Measurements from ENCODE around the gene CCL13.

CCL13 gene

DNA sequence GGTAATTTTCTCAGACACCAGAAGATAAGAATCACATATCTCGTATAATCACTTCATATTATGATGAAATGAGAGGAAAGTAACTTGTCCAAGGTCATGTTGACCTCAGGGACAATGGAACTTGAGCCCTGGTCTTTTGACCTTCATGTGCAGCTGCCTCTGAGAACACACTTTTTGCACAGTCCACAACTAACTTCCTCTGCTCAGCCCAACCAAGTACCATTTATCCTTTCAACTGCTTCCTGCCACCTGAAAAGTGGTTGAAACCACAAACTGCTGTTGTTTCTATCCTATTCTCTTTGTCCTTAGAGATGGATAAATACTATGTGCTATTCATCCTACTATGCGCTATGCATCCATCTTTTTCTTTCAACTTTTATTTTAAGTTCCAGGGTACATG lies 9.1 kb downstream of the CCL13 start:
- Histone ChIP-seq H2BK120ac (ENCODE audit: insufficient read depth, low read length, poor library complexity) (no peak overlapping the region), H3K4me3 (ENCODE audit: low read depth, low read length) (no peak overlapping the region), H3K4me2 (ENCODE audit: low read length) (no peak overlapping the region), H3K4me1 (ENCODE audit: control insufficient read depth in 1 of 2, insufficient read depth in 2 of 2, low read length in 2 of 2) (peaks cover 0 to 2% of the 10 kb centered on the region in 2 experiments), H4K12ac (ENCODE audit: low read depth, low read length) (no peak overlapping the region), H2AK5ac (ENCODE audit: low read length) (no peak overlapping the region), H2BK12ac (ENCODE audit: low read length) (no peak overlapping the region), H3K14ac (ENCODE audit: low read length) (no peak overlapping the region), H4K8ac (ENCODE audit: low read depth, low read length) (no peak overlapping the region), H3K18ac (ENCODE audit: low read length) (no peak overlapping the region), H3K27ac (ENCODE audit: low read depth, low read length) (no peak overlapping the region), H4K91ac (ENCODE audit: low read depth, low read length) (no peak overlapping the region), H2AFZ (ENCODE audit: insufficient read depth, low read length, poor library complexity) (no peak overlapping the region), H2BK5ac (ENCODE audit: low read depth, low read length, poor library complexity) (no peak overlapping the region), H3K79me1 (ENCODE audit: low read length) (no peaks in the 10 kb centered on the region), H3K36me3 (ENCODE audit: control insufficient read depth in 1 of 2, insufficient read depth in 2 of 2, low read length in 2 of 2) (no peaks in the 10 kb centered on the region), H3K27me3 (ENCODE audit: insufficient read depth, low read length) (no peaks in the 10 kb centered on the region), H3K9me3 (ENCODE audit: insufficient read depth, low read depth, low read length) (no peaks in the 10 kb centered on the region), H3K9ac (ENCODE audit: low read length) (no peak overlapping the region), H3K79me2 (ENCODE audit: control insufficient read depth, insufficient read depth, low read length, poor library complexity) (no peaks in the 10 kb centered on the region), H3K23ac (ENCODE audit: low read length) (no peak overlapping the region), H3K4ac (ENCODE audit: low read depth, low read length) (no peak overlapping the region)
- WGBS (ENCODE audit: extremely low coverage, insufficient coverage, insufficient read length), result no CpG with 5 or more reads among the region's 2 CpGs
- no peak for DNase-seq

DNA sequence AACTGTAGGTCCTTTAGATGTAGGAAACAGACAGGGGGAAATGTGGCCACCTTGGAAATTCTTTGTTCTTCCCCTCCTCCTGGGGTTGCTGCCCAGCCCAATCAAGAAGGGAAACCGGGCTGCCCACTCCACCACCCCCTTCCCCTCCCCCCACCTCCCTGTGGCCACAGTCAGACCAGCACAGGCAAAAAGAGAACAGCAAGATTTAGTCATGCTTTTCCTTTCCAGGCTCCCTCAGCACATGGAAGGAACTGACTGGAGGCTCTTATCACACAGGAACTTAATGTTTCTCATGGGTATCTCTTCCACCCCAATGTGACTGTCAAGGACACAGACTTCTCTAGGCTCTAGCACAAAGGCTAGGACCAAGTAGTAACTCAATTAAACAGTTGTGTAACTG lies 9.7 kb downstream of the CCL13 start:
- Histone ChIP-seq H2BK120ac (ENCODE audit: insufficient read depth, low read length, poor library complexity) (no peak overlapping the region), H4K91ac (ENCODE audit: low read depth, low read length) (no peak overlapping the region), H2BK12ac (ENCODE audit: low read length) (no peak overlapping the region), H2BK5ac (ENCODE audit: low read depth, low read length, poor library complexity) (no peak overlapping the region), H3K27me3 (ENCODE audit: insufficient read depth, low read length) (no peaks in the 10 kb centered on the region), H3K4me3 (ENCODE audit: low read depth, low read length) (no peak overlapping the region), H3K36me3 (ENCODE audit: control insufficient read depth in 1 of 2, insufficient read depth in 2 of 2, low read length in 2 of 2) (no peaks in the 10 kb centered on the region), H3K4me1 (ENCODE audit: control insufficient read depth in 1 of 2, insufficient read depth in 2 of 2, low read length in 2 of 2) (peaks cover 0 to 7% of the 10 kb centered on the region in 2 experiments), H4K8ac (ENCODE audit: low read depth, low read length) (no peak overlapping the region), H3K4me2 (ENCODE audit: low read length) (no peak overlapping the region), H3K14ac (ENCODE audit: low read length) (no peak overlapping the region), H3K4ac (ENCODE audit: low read depth, low read length) (no peak overlapping the region), H2AK5ac (ENCODE audit: low read length) (no peak overlapping the region), H2AFZ (ENCODE audit: insufficient read depth, low read length, poor library complexity) (no peak overlapping the region), H4K12ac (ENCODE audit: low read depth, low read length) (no peak overlapping the region), H3K9me3 (ENCODE audit: insufficient read depth, low read depth, low read length) (no peaks in the 10 kb centered on the region), H3K79me2 (ENCODE audit: control insufficient read depth, insufficient read depth, low read length, poor library complexity) (no peaks in the 10 kb centered on the region), H3K79me1 (ENCODE audit: low read length) (no peaks in the 10 kb centered on the region), H3K27ac (ENCODE audit: low read depth, low read length) (no peak overlapping the region), H3K9ac (ENCODE audit: low read length) (no peak overlapping the region), H3K18ac (ENCODE audit: low read length) (no peak overlapping the region), H3K23ac (ENCODE audit: low read length) (no peak overlapping the region)
- WGBS (ENCODE audit: extremely low coverage, insufficient coverage, insufficient read length), result no CpG with 5 or more reads among the region's 1 CpG
- no peak for DNase-seq

DNA sequence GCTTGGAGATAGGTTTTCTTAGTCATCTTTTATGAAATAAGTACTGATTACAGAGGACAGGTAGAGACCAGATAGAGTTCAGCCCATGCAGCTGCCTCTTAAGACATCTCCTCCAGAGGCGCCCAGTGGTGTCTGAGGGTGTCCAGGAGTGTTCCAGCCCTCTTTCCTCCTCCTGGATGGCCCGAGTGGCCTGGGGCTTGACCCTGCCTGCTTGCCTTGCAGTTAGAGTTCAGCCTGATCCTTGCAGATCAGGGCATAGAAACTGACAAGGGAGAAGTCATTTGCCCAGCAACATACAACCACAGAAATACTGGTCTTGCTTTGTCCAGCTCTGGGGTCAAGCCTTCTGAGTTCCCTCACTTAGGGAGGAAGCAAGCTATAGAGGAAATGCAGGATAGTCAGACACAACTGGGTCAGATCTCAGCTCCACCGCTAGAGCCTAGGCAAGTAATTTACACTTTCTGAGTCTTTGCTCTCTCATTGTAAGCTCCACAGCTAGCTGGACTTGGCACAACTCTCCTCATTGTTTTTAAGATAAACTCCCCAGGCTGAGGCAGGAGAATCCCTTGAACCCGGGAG lies 10.3 kb downstream of the CCL13 start:
- no peaks in the 10 kb centered on the region for H3K79me2 ChIP-seq (ENCODE audit: control insufficient read depth, insufficient read depth, low read length, poor library complexity)
- no peak overlapping the region for H3K14ac ChIP-seq (ENCODE audit: low read length)
- no peak overlapping the region for H3K4me2 ChIP-seq (ENCODE audit: low read length)
- no peak overlapping the region for H2BK120ac ChIP-seq (ENCODE audit: insufficient read depth, low read length, poor library complexity)
- H3K4me3 ChIP-seq (ENCODE audit: low read depth, low read length), result no peak overlapping the region
- peaks cover 0 to 12% of the 10 kb centered on the region in 2 experiments for H3K4me1 ChIP-seq (ENCODE audit: control insufficient read depth in 1 of 2, insufficient read depth in 2 of 2, low read length in 2 of 2)
- no peak overlapping the region for H3K27ac ChIP-seq (ENCODE audit: low read depth, low read length)
- no CpG with 5 or more reads among the region's 4 CpGs for WGBS (ENCODE audit: extremely low coverage, insufficient coverage, insufficient read length)
- no peak overlapping the region for H2BK5ac ChIP-seq (ENCODE audit: low read depth, low read length, poor library complexity)
- H3K4ac ChIP-seq (ENCODE audit: low read depth, low read length), result no peak overlapping the region
- no peak overlapping the region for H4K12ac ChIP-seq (ENCODE audit: low read depth, low read length)
- H3K9me3 ChIP-seq (ENCODE audit: insufficient read depth, low read depth, low read length), result no peaks in the 10 kb centered on the region
- no peak overlapping the region for H2AK5ac ChIP-seq (ENCODE audit: low read length)
- no peak overlapping the region for H3K23ac ChIP-seq (ENCODE audit: low read length)
- no peak overlapping the region for H4K8ac ChIP-seq (ENCODE audit: low read depth, low read length)
- H3K79me1 ChIP-seq (ENCODE audit: low read length), result no peaks in the 10 kb centered on the region
- H2BK12ac ChIP-seq (ENCODE audit: low read length), result no peak overlapping the region
- no peak for DNase-seq
- H3K27me3 ChIP-seq (ENCODE audit: insufficient read depth, low read length), result no peaks in the 10 kb centered on the region
- no peak overlapping the region for H2AFZ ChIP-seq (ENCODE audit: insufficient read depth, low read length, poor library complexity)
- H4K91ac ChIP-seq (ENCODE audit: low read depth, low read length), result no peak overlapping the region
- H3K36me3 ChIP-seq (ENCODE audit: control insufficient read depth in 1 of 2, insufficient read depth in 2 of 2, low read length in 2 of 2), result no peaks in the 10 kb centered on the region
- no peak overlapping the region for H3K9ac ChIP-seq (ENCODE audit: low read length)
- no peak overlapping the region for H3K18ac ChIP-seq (ENCODE audit: low read length)

DNA sequence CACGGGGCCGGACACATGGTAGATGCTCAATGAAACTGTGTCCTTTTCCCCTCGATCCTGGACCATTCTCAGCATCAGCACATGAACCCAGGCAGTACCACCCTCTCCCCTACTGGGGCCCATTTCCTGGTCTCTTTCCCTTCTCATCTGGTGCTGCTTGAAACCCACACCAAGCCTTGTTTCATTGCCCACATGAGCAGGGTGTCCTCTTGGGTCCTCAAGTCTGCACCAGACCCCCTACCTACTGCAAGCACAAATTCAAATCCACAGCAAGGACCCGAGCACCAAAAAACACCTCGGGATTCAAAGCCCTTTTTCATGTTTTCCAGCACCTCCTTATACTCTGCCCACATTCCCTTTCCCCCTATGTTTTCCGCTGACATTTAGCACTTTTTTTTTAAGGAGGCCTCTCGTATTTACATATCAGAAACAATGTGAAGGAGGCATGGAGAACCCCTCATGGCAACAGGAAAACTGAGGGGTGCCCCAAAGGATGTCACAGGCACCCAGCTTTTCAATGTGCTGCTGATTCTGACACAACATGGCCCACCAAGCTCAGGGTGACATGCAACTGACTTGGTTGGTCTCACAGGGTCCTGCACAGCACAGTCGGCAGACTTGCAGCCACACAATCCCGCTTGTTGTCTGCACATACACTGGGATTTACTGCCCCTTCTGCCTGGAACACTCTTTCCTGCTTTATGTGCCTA lies 11.4 kb downstream of the CCL13 start:
- H2BK12ac ChIP-seq (ENCODE audit: low read length), result no peak overlapping the region
- no peak overlapping the region for H4K8ac ChIP-seq (ENCODE audit: low read depth, low read length)
- H2AFZ ChIP-seq (ENCODE audit: insufficient read depth, low read length, poor library complexity), result no peak overlapping the region
- H3K14ac ChIP-seq (ENCODE audit: low read length), result no peak overlapping the region
- no peaks in the 10 kb centered on the region for H3K36me3 ChIP-seq (ENCODE audit: control insufficient read depth in 1 of 2, insufficient read depth in 2 of 2, low read length in 2 of 2)
- no peak overlapping the region for H3K18ac ChIP-seq (ENCODE audit: low read length)
- H3K79me2 ChIP-seq (ENCODE audit: control insufficient read depth, insufficient read depth, low read length, poor library complexity), result no peaks in the 10 kb centered on the region
- H3K27me3 ChIP-seq (ENCODE audit: insufficient read depth, low read length), result no peaks in the 10 kb centered on the region
- H3K79me1 ChIP-seq (ENCODE audit: low read length), result no peaks in the 10 kb centered on the region
- H4K91ac ChIP-seq (ENCODE audit: low read depth, low read length), result no peak overlapping the region
- WGBS (ENCODE audit: extremely low coverage, insufficient coverage, insufficient read length), result no CpG with 5 or more reads among the region's 9 CpGs
- H2BK5ac ChIP-seq (ENCODE audit: low read depth, low read length, poor library complexity), result no peak overlapping the region
- H2BK120ac ChIP-seq (ENCODE audit: insufficient read depth, low read length, poor library complexity), result no peak overlapping the region
- no peak overlapping the region for H4K12ac ChIP-seq (ENCODE audit: low read depth, low read length)
- H3K9me3 ChIP-seq (ENCODE audit: insufficient read depth, low read depth, low read length), result no peaks in the 10 kb centered on the region
- H2AK5ac ChIP-seq (ENCODE audit: low read length), result no peak overlapping the region
- H3K9ac ChIP-seq (ENCODE audit: low read length), result no peak overlapping the region
- H3K4me2 ChIP-seq (ENCODE audit: low read length), result no peak overlapping the region
- H3K4me3 ChIP-seq (ENCODE audit: low read depth, low read length), result peak overlapping the region; percentile 6
- H3K27ac ChIP-seq (ENCODE audit: low read depth, low read length), result no peak overlapping the region
- H3K4me1 ChIP-seq (ENCODE audit: control insufficient read depth in 1 of 2, insufficient read depth in 2 of 2, low read length in 2 of 2), result peaks cover 0 to 14% of the 10 kb centered on the region in 2 experiments
- no peak overlapping the region for H3K4ac ChIP-seq (ENCODE audit: low read depth, low read length)
- H3K23ac ChIP-seq (ENCODE audit: low read length), result no peak overlapping the region
- no peak for DNase-seq

All from trophoblast cell (in vitro differentiated cells and primary cell).